ENCODE data around the gene TSC2. TPM values are rescaled to one million over a fixed set of nuclear protein-coding genes. Genes with fewer than 3 reads are reported as not detected.

Gene TSC2
- total and polyA plus RNA-seq, 2 donors (not counting 3 experiments of a cell fraction or from before 2014, with no cell fraction given): 87.9 to 144 TPM

- Histone ChIP-seq H3K27ac (ENCODE audit: insufficient read depth, low read depth, low read length) (no peak overlapping the region), H3K36me3 (ENCODE audit: control insufficient read depth in 2 of 2, extremely low read depth in 1 of 2, insufficient read depth in 2 of 2, low read length in 2 of 2) (no peaks in the 10 kb centered on the region), H3K79me2 (ENCODE audit: control insufficient read depth, insufficient read depth, low read length) (peaks cover 25% of the 10 kb centered on the region), H3K4me1 (ENCODE audit: control insufficient read depth, extremely low read depth, insufficient read depth, low read length) (peaks cover 58% of the 10 kb centered on the region), H3K4me2 (ENCODE audit: insufficient read depth, low read length) (no peak overlapping the region), H3K9me3 (replicated peaks; ENCODE audit: control insufficient read depth, insufficient read depth, low read length) (no peaks in the 10 kb centered on the region), H3K9ac (replicated peaks; ENCODE audit: extremely low read depth, insufficient read depth, low read length) (no peak overlapping the region), H4K20me1 (replicated peaks; ENCODE audit: control insufficient read depth, extremely low read depth, insufficient read depth, low read length) (no peaks in the 10 kb centered on the region), H3K9me1 (replicated peaks; ENCODE audit: control insufficient read depth, extremely low read depth, insufficient read depth, low read length) (no peaks in the 10 kb centered on the region), H3K27me3 (ENCODE audit: control insufficient read depth in 2 of 2, insufficient read depth in 2 of 2, low read length in 2 of 2) (no peaks in the 10 kb centered on the region), H2AFZ (ENCODE audit: low read depth, low read length) (no peak overlapping the region), H3K4me3 (replicated peaks in 1 of 3; ENCODE audit: insufficient read depth in 1 of 3, low read depth in 1 of 3, low read length in 3 of 3) (no peak overlapping the region)
- ChIA-PET CTCF (interaction anchor here (0.7 to 3.6 kb wide), 4 partner anchors 8 to 109 kb away, joined by 3 to 21 read pairs (median 6); no protein-coding TSS in a partner anchor), POLR2A (no interaction called here)
- BruUV-seq (replicated peaks): no TSS peak
- peak; percentile 69 for DNase-seq (ENCODE audit: low read depth, low spot score)
- intact Hi-C loops (cut with micrococcal nuclease) (no loop called here), dilution Hi-C loops (cut with MboI; ENCODE audit: extremely low pct_ligation_motif_present, low sequenced_read_pairs) (loop anchor here (25.0 kb wide), 1 partner anchor 131 kb away; the partner anchor contains the start of gene TRAF7)
- peak; percentile 37 for FAIRE-seq
- TF ChIP-seq MYC (IDR thresholded peaks at IDR 0.05; ENCODE audit: low read depth, low read length) (no peak), MAX (IDR thresholded peaks at IDR 0.05; ENCODE audit: insufficient read depth, insufficient read length) (no peak), CTCF (IDR thresholded peaks at IDR 0.05; ENCODE audit: extremely low read depth in 1 of 2, insufficient read depth in 1 of 2, low read depth in 1 of 2, low read length in 2 of 2) (no peak), JUN (IDR thresholded peaks at IDR 0.05; ENCODE audit: borderline replicate concordance, insufficient read depth, insufficient read length, low read depth) (no peak), FOS (IDR thresholded peaks at IDR 0.05; ENCODE audit: borderline replicate concordance, insufficient read depth, low read length) (no peak), EZH2 (IDR thresholded peaks at IDR 0.05; ENCODE audit: borderline replicate concordance, low read depth, low read length, severe bottlenecking) (no peak), POLR2AphosphoS5 (IDR thresholded peaks at IDR 0.05; ENCODE audit: insufficient read depth, low read depth, low read length) (no peak), POLR2A (IDR thresholded peaks at IDR 0.05; ENCODE audit: low read depth, low read length) (no peak), GATA2 (IDR thresholded peaks at IDR 0.05; ENCODE audit: insufficient read depth, insufficient read length, low read depth, low read length) (no peak)
These were observed 16.7 kb upstream of the TSC2 start for GRCh38 chr16:2031081-2031577.

Data from endothelial cell of umbilical vein (primary cell).